HG02798 (cell line): ENCODE measurements around the gene LAMA1.
A peak's percentile ranks its signal among the peaks of the same experiment; 100 is the strongest.

Source experiments
- ATAC-seq: cut with Tn5 transposase; IDR thresholded peaks from one replicate; pipeline ENCODE4 v1.9.1; 2021; ENCODE audit warnings: mild to moderate bottlenecking; ENCODE audit not compliant: unreplicated experiment, poor library complexity

LAMA1 gene

GRCh38 chr18:7111134-7111533, 6.5 kb downstream of the LAMA1 start:
- no peak for ATAC-seq

- no peak for ATAC-seq
These were observed 11.7 kb downstream of the LAMA1 start for GRCh38 chr18:7105943-7106342.

- ATAC-seq: no peak
These were observed 12.3 kb downstream of the LAMA1 start for GRCh38 chr18:7105268-7105667.

GRCh38 chr18:7104649-7105048, 12.9 kb downstream of the LAMA1 start:
- ATAC-seq: no peak

GRCh38 chr18:7102131-7102530, 15.5 kb downstream of the LAMA1 start:
- no peak for ATAC-seq

- no peak for ATAC-seq
These were observed 20.8 kb downstream of the LAMA1 start for GRCh38 chr18:7096838-7097237.

- no peak for ATAC-seq
These were observed 23.2 kb downstream of the LAMA1 start for GRCh38 chr18:7094427-7094826.

- ATAC-seq: no peak
These were observed 26.8 kb downstream of the LAMA1 start for GRCh38 chr18:7090771-7091170.

- ATAC-seq: no peak
These were observed 28.2 kb downstream of the LAMA1 start for GRCh38 chr18:7089369-7089768.

- peak; percentile 49 for ATAC-seq
These were observed 33.2 kb downstream of the LAMA1 start for GRCh38 chr18:7084080-7085065.

- no peak for ATAC-seq
These were observed 34.9 kb downstream of the LAMA1 start for GRCh38 chr18:7082671-7083070.

GRCh38 chr18:7079231-7079630, 38.4 kb downstream of the LAMA1 start:
- no peak for ATAC-seq

GRCh38 chr18:7072593-7072992, 45.0 kb downstream of the LAMA1 start:
- no peak for ATAC-seq

- ATAC-seq: no peak
These were observed 46.0 kb downstream of the LAMA1 start for GRCh38 chr18:7071600-7071999.

- ATAC-seq: no peak
These were observed 47.1 kb downstream of the LAMA1 start for GRCh38 chr18:7070466-7070865.

GRCh38 chr18:7068871-7069590, 48.6 kb downstream of the LAMA1 start:
- no peak for ATAC-seq

GRCh38 chr18:7066965-7067555, 50.5 kb downstream of the LAMA1 start:
- no peak for ATAC-seq

- ATAC-seq: no peak
These were observed 51.9 kb downstream of the LAMA1 start for GRCh38 chr18:7065736-7066135.

GRCh38 chr18:7064346-7064745, 53.3 kb downstream of the LAMA1 start:
- ATAC-seq: no peak

- ATAC-seq: no peak
These were observed 54.8 kb downstream of the LAMA1 start for GRCh38 chr18:7062811-7063210.

GRCh38 chr18:7062236-7062635, 55.4 kb downstream of the LAMA1 start:
- no peak for ATAC-seq
